Adrenal gland (tissue), 5 donors: Measurements from ENCODE around the gene GOLGA6C.

Experiments
- POLR2A ChIP-seq, 2 donors: fragments of 450-650 bp; IDR thresholded peaks; one replicate each; pipeline ENCODE4 v1.6.1; 2017; ENCODE audit warnings: antibody characterized with exemption in 2 of 2, mild to moderate bottlenecking in 2 of 2, moderate library complexity in 1 of 2
- TF ChIP-seq, protein P1 (sequence below), 6 experiments: fragments of 450-650 bp in 4 of 6; fragments of 200-600 bp in 2 of 6; sonication (generic) in 1 of 6; IDR thresholded peaks; 1 replicate in 5 of 6; 2 replicates in 1 of 6; pipeline versions ENCODE4 v1.5.1 to v1.8.0; 2016 to 2021; ENCODE audit warnings: antibody characterized with exemption in 6 of 6, mild to moderate bottlenecking in 2 of 6, moderate library complexity in 1 of 6
- donor health status: DM: no; HTN: no; CAD: no.

DNA sequence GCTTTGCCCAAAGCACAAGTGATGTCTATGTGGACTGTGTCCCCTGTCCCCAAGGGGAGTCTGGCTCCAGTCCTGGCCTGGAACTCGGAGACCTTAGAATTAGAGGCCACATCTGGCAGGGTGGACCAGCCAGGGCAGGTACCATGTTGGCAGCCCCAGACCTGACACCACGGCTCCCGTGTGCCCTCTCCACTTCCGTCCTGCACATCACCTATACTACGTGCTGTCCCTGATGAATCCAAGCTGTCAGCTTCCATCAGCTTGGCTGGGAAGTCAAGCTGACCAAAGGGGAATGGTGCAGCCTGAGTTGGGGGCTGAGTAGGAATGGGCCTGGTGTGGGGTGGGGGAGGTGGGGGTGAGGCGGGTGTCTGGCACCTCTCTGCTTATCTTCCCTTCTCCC lies 41.1 kb upstream of the GOLGA6C start:
- TF ChIP-seq, protein P1, sequence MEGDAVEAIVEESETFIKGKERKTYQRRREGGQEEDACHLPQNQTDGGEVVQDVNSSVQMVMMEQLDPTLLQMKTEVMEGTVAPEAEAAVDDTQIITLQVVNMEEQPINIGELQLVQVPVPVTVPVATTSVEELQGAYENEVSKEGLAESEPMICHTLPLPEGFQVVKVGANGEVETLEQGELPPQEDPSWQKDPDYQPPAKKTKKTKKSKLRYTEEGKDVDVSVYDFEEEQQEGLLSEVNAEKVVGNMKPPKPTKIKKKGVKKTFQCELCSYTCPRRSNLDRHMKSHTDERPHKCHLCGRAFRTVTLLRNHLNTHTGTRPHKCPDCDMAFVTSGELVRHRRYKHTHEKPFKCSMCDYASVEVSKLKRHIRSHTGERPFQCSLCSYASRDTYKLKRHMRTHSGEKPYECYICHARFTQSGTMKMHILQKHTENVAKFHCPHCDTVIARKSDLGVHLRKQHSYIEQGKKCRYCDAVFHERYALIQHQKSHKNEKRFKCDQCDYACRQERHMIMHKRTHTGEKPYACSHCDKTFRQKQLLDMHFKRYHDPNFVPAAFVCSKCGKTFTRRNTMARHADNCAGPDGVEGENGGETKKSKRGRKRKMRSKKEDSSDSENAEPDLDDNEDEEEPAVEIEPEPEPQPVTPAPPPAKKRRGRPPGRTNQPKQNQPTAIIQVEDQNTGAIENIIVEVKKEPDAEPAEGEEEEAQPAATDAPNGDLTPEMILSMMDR (IDR thresholded peaks at IDR 0.05): no peak
- TF ChIP-seq POLR2A (IDR thresholded peaks at IDR 0.05): no peak
